Astrocyte (in vitro differentiated cells and primary cell): Measurements from ENCODE around the gene PI4KA. TPM values are rescaled to one million over a fixed set of nuclear protein-coding genes. Genes with fewer than 3 reads are reported as not detected.

Experiments used
- DNase-seq: peaks from one replicate; pipeline ENCODE4 v3.0.0-alpha.2; 2010; ENCODE audit warnings: low read depth
- FAIRE-seq: peaks from 2 replicates; lab custom pipeline; 2011; peaks lifted over from hg19 to GRCh38; lab: Jason Lieb, UNC
- H2AFZ ChIP-seq: 2 replicates; pipeline ENCODE4 v1.6.0; 2012; ENCODE audit warnings: low read depth, low read length, inconsistent platforms
- H3K27ac ChIP-seq: 2 replicates; pipeline ENCODE4 v1.5.1; 2011; ENCODE audit warnings: low read depth, low read length, inconsistent platforms
- H3K27me3 ChIP-seq: 2 replicates; pipeline ENCODE4 v1.6.0; 2011; ENCODE audit warnings: low read length, inconsistent platforms; ENCODE audit not compliant: insufficient read depth
- H3K36me3 ChIP-seq: 2 replicates; pipeline ENCODE4 v1.5.1; 2011; ENCODE audit warnings: low read length, inconsistent platforms; ENCODE audit not compliant: insufficient read depth
- H3K4me1 ChIP-seq: 2 replicates; pipeline ENCODE4 v1.5.1; 2011; ENCODE audit warnings: low read length, inconsistent platforms; ENCODE audit not compliant: insufficient read depth
- H3K4me2 ChIP-seq: 2 replicates; pipeline ENCODE4 v1.6.0; 2012; ENCODE audit warnings: low read length, inconsistent platforms
- H3K4me3 ChIP-seq: 2 replicates; pipeline ENCODE4 v1.5.1; 2011; ENCODE audit warnings: low read depth, mild to moderate bottlenecking, low read length, inconsistent platforms; ENCODE audit not compliant: insufficient read depth
- H3K79me2 ChIP-seq: 2 replicates; pipeline ENCODE4 v1.6.0; 2012; ENCODE audit warnings: mild to moderate bottlenecking, low read length, inconsistent platforms; ENCODE audit not compliant: insufficient read depth
- H3K9ac ChIP-seq: 2 replicates; pipeline ENCODE4 v1.6.0; 2012; ENCODE audit warnings: mild to moderate bottlenecking, low read length, inconsistent platforms
- H3K9me3 ChIP-seq: 2 replicates; pipeline ENCODE4 v1.5.1; 2012; ENCODE audit warnings: low read depth, mild to moderate bottlenecking, low read length, inconsistent platforms; ENCODE audit not compliant: insufficient read depth
- H4K20me1 ChIP-seq: 2 replicates; pipeline ENCODE4 v1.6.0; 2012; ENCODE audit warnings: low read length, inconsistent platforms; ENCODE audit not compliant: insufficient read depth
- H3K27ac Mint-ChIP-seq: one replicate; pipeline ENCODE4 v1.8.0; 2021; ENCODE audit warnings: mild to moderate bottlenecking, mixed read lengths; ENCODE audit not compliant: unreplicated experiment
- H3K27me3 Mint-ChIP-seq: one replicate; pipeline ENCODE4 v1.8.0; 2021; ENCODE audit warnings: low read depth, mixed read lengths; ENCODE audit not compliant: unreplicated experiment
- H3K36me3 Mint-ChIP-seq: one replicate; pipeline ENCODE4 v1.8.0; 2021; ENCODE audit warnings: low read depth, mixed read lengths; ENCODE audit not compliant: unreplicated experiment
- H3K4me1 Mint-ChIP-seq: one replicate; pipeline ENCODE4 v1.8.0; 2021; ENCODE audit warnings: low read depth, mixed read lengths; ENCODE audit not compliant: unreplicated experiment
- H3K4me3 Mint-ChIP-seq: one replicate; pipeline ENCODE4 v1.8.0; 2021; ENCODE audit warnings: mild to moderate bottlenecking, moderate library complexity, mixed read lengths; ENCODE audit not compliant: unreplicated experiment
- H3K9me3 Mint-ChIP-seq: one replicate; pipeline ENCODE4 v1.8.0; 2021; ENCODE audit warnings: mild to moderate bottlenecking, mixed read lengths; ENCODE audit not compliant: unreplicated experiment
- CTCF ChIP-seq: IDR thresholded peaks from 2 replicates; pipeline ENCODE4 v1.5.1; 2011; ENCODE audit warnings: low read depth, mild to moderate bottlenecking, inconsistent platforms, low read length, moderate library complexity; ENCODE audit not compliant: insufficient read depth
- EZH2 ChIP-seq: IDR thresholded peaks from 2 replicates; pipeline ENCODE4 v1.6.1; 2012; ENCODE audit warnings: mild to moderate bottlenecking, low read length, inconsistent platforms; ENCODE audit not compliant: insufficient read depth
- total RNA-seq: library from RNA; stranded (reverse); gene quantifications from 2 replicates; pipeline ENCODE4 v1.2.1, GENCODE V29; 2021

Gene PI4KA
- total RNA-seq, 1 donor from 2014 or later, result 35.9 TPM

GRCh38 chr22:20882855-20883254, 24.2 kb upstream of the PI4KA start:
- Mint-ChIP-seq H3K4me3 (no peak overlapping the region), H3K27ac (no peak overlapping the region), H3K4me1 (peaks cover 5% of the 10 kb centered on the region), H3K27me3 (no peaks in the 10 kb centered on the region), H3K36me3 (peaks cover 16% of the 10 kb centered on the region), H3K9me3 (no peaks in the 10 kb centered on the region)
- H3K4me2 ChIP-seq, result no peak overlapping the region
- no peaks in the 10 kb centered on the region for H3K27me3 ChIP-seq
- H3K4me1 ChIP-seq, result no peaks in the 10 kb centered on the region
- peaks cover 10% of the 10 kb centered on the region for H3K36me3 ChIP-seq
- no peak overlapping the region for H3K9ac ChIP-seq
- FAIRE-seq (no peak), DNase-seq (no peak)
- H3K4me3 ChIP-seq, result no peak overlapping the region
- H4K20me1 ChIP-seq, result peaks cover 10% of the 10 kb centered on the region
- no peaks in the 10 kb centered on the region for H3K9me3 ChIP-seq
- no peak overlapping the region for H3K27ac ChIP-seq
- no peaks in the 10 kb centered on the region for H3K79me2 ChIP-seq
- no peak for TF ChIP-seq CTCF
- no peak overlapping the region for H2AFZ ChIP-seq

- FAIRE-seq, result no peak
- no peaks in the 10 kb centered on the region for H3K9me3 Mint-ChIP-seq
Observed at GRCh38 chr22:20881869-20882815, 23.5 kb upstream of the PI4KA start.

More at GRCh38 chr22:20881869-20882815, 23.5 kb upstream of the PI4KA start:
- H3K27me3 Mint-ChIP-seq, result no peaks in the 10 kb centered on the region
- no peak for DNase-seq
- H3K4me2 ChIP-seq, result no peak overlapping the region
- TF ChIP-seq CTCF (no peak), EZH2 (no peak)
- peaks cover under 1% of the 10 kb centered on the region for H3K4me1 Mint-ChIP-seq
- H4K20me1 ChIP-seq, result peaks cover 7% of the 10 kb centered on the region
- no peaks in the 10 kb centered on the region for H3K9me3 ChIP-seq
- no peak overlapping the region for H3K27ac ChIP-seq
- no peak overlapping the region for H3K9ac ChIP-seq
- H2AFZ ChIP-seq, result no peak overlapping the region
- no peak overlapping the region for H3K4me3 ChIP-seq
- H3K36me3 Mint-ChIP-seq, result peaks cover 13% of the 10 kb centered on the region
- H3K4me3 Mint-ChIP-seq, result no peak overlapping the region
- no peak overlapping the region for H3K27ac Mint-ChIP-seq
- no peaks in the 10 kb centered on the region for H3K4me1 ChIP-seq
- no peaks in the 10 kb centered on the region for H3K27me3 ChIP-seq
- no peaks in the 10 kb centered on the region for H3K79me2 ChIP-seq
- peaks cover 10% of the 10 kb centered on the region for H3K36me3 ChIP-seq
